Activated CD8-positive, alpha-beta T cell treated with anti-CD3 and anti-CD28 coated beads, Interleukin-2, amount 10 ng/mL, durations not matched to agents 7 days and 5 days (primary cell): ENCODE results near the gene RPS19. TPM values are rescaled to one million over a fixed set of nuclear protein-coding genes. Genes with fewer than 3 reads are reported as not detected.

ENCODE experiments used
- ATAC-seq: fragments of 150-1000 bp; cut with Tn5 transposase; one replicate; pipeline ENCODE4 v1.10.0; 2021; ENCODE audit warnings: moderate library complexity
- CTCF ChIA-PET: fragments of 350-600 bp; sonication (Branson Sonifier 250); formaldehyde crosslinking; loops from one replicate; lab custom pipeline; 2021; ENCODE audit warnings: antibody characterized with exemption; lab: Charles Lee
- POLR2A ChIA-PET: fragments of 350-600 bp; sonication (Branson Sonifier 250); formaldehyde crosslinking; loops from one replicate; lab custom pipeline; 2021; ENCODE audit warnings: antibody characterized with exemption; lab: Charles Lee
- DNase-seq: peaks from one replicate; pipeline ENCODE4 v3.0.0-alpha.2; 2020
- H3K27ac Mint-ChIP-seq: one replicate; pipeline ENCODE4 v1.8.0; 2021; ENCODE audit warnings: mild to moderate bottlenecking, mixed read lengths
- H3K27me3 Mint-ChIP-seq: one replicate; pipeline ENCODE4 v1.8.0; 2021; ENCODE audit warnings: low read depth, mixed read lengths
- H3K36me3 Mint-ChIP-seq: one replicate; pipeline ENCODE4 v1.8.0; 2021; ENCODE audit warnings: low read depth, mixed read lengths
- H3K4me1 Mint-ChIP-seq: one replicate; pipeline ENCODE4 v1.8.0; 2021; ENCODE audit warnings: low read depth, mixed read lengths
- H3K4me3 Mint-ChIP-seq: one replicate; pipeline ENCODE4 v1.8.0; 2021; ENCODE audit warnings: mild to moderate bottlenecking, mixed read lengths
- H3K9me3 Mint-ChIP-seq: one replicate; pipeline ENCODE4 v1.8.0; 2022; ENCODE audit warnings: mixed read lengths; ENCODE audit not compliant: insufficient read depth
- microRNA-seq: library from miRNA; unstranded; fragments of <30 nt; microRNA quantifications from one replicate; pipeline ENCODE4 v1.2.0, GENCODE V29; 2022
- total RNA-seq, 2 experiments: library from RNA; stranded (reverse); gene quantifications; one replicate each; pipeline ENCODE4 v1.2.3, GENCODE V29; 2021

Gene RPS19
- total RNA-seq, 2 experiments from 2014 or later = 3,024 to 3,056 TPM

DNA sequence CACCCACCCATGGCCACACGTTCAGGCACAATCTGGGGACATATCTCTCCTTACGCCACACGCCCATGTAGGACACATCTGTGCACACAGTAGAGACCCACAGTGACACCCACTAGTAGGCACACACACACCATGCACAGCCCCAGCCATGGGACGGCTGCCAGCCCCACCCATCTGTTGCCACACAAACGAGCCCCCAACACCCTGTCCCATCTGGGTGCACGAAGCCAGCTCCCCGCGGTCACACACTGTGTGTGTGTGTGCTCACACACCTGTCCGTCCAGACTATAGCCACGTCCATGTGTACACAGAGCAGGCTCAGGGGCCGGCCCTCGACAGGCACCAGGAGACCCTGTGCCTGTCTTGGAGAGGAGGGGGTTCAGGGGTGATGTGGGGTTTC, 57.6 kb downstream of the RPS19 start:
- no peak overlapping the region for H3K27ac Mint-ChIP-seq
- H3K4me1 Mint-ChIP-seq = peaks cover 3% of the 10 kb centered on the region
- ATAC-seq (no peak), DNase-seq (no peak)
- H3K4me3 Mint-ChIP-seq = no peak overlapping the region
- no peaks in the 10 kb centered on the region for H3K36me3 Mint-ChIP-seq
- no peaks in the 10 kb centered on the region for H3K9me3 Mint-ChIP-seq
- CTCF ChIA-PET = no interaction called here
- H3K27me3 Mint-ChIP-seq = peaks cover 21% of the 10 kb centered on the region
- POLR2A ChIA-PET = interaction anchor here (0.8 to 1.6 kb wide), 2 partner anchors 9 to 27 kb away, joined by 3 read pairs; no protein-coding TSS in a partner anchor

DNA sequence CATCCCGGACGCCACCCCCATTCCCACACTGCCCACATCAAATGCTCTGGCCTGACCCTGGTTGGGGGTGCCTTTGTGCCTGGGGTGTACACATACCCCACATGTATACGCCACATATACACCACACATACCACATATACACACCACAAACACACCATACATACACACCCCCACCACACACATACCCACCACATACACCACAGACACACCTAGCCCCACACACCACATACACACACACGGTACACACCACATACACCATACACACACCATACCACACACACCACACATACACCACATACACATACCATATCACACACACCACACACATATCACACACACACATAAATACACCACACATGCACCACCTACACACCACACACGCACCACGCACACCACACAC, 58.0 kb downstream of the RPS19 start:
- no peak overlapping the region for H3K4me3 Mint-ChIP-seq
- no peak for DNase-seq
- ATAC-seq = no peak
- POLR2A ChIA-PET = interaction anchor here (1.6 kb wide), 1 partner anchor 27 kb away, joined by 3 read pairs; no protein-coding TSS in a partner anchor
- no peak overlapping the region for H3K27ac Mint-ChIP-seq
- CTCF ChIA-PET = no interaction called here
- peaks cover 5% of the 10 kb centered on the region for H3K4me1 Mint-ChIP-seq
- H3K9me3 Mint-ChIP-seq = no peaks in the 10 kb centered on the region
- peaks cover 21% of the 10 kb centered on the region for H3K27me3 Mint-ChIP-seq
- no peaks in the 10 kb centered on the region for H3K36me3 Mint-ChIP-seq

DNA sequence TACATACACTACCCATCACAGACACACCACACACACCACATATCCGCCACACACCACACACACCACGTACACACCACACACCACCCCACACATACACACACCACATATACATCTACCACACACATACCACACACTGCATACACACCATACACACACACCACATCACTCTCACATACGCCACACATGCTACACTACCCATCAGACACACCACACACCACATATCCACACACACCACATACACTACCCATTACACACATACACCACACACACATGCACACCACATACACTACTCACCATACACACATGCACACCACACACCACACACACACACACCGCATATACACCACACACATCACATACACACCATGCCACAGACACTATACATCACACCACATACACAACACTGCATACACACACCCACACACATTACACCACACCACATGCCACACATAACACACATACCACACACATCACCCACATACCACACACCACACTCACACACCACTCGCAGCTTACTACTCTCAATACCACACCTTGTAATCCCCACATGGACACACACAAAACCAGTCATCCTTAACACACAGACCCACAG, 58.7 kb downstream of the RPS19 start:
- H3K9me3 Mint-ChIP-seq = no peaks in the 10 kb centered on the region
- no peak for ATAC-seq

DNA sequence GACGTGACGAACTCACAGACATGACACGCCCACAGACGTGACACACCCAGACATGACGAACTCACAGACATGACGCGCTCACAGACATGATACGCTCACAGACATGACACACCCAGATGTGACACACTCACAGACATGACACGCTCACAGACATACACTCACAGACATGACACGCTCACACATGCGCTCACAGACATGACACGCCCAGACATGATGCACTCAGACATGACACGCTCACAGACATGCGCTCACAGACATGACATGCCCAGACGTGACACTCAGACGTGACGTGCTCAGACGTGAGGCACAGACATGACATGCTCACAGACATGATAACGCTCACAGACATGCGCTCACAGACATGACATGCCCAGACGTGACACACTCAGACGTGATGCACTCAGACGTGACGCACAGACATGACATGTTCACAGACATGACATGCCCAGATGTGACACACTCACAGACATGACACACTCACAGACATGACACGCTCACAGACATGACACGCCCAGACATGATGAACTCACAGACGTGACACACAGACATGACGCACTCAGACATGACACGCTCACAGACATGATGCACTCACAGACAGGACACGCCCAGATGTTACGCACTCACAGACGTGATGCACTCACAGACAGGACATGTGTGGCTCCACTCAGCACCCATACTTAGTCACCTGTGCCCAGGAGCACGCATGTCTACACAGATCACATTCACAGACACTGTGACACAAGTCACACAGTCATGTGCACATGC, 60.1 kb downstream of the RPS19 start:
- no peak overlapping the region for H3K4me3 Mint-ChIP-seq
- H3K27ac Mint-ChIP-seq = no peak overlapping the region
- H3K27me3 Mint-ChIP-seq = peaks cover 12% of the 10 kb centered on the region
- POLR2A ChIA-PET = no interaction called here
- peaks cover 8% of the 10 kb centered on the region for H3K4me1 Mint-ChIP-seq
- no peaks in the 10 kb centered on the region for H3K36me3 Mint-ChIP-seq
- no peak for DNase-seq
- no peak for ATAC-seq
- CTCF ChIA-PET = interaction anchor here (1.2 kb wide), 2 partner anchors 8 to 24 kb away, joined by 3 to 5 read pairs; partner anchors contain the start of gene ERFL
- H3K9me3 Mint-ChIP-seq = no peaks in the 10 kb centered on the region

More for the DNA sequence above, 58.7 kb downstream of the RPS19 start:
- DNase-seq = no peak
- H3K27me3 Mint-ChIP-seq = peaks cover 19% of the 10 kb centered on the region
- ChIA-PET CTCF (interaction anchor here (1.2 kb wide), 2 partner anchors 10 to 22 kb away, joined by 3 to 5 read pairs; partner anchors contain the start of gene ERFL), POLR2A (interaction anchor here (0.6 to 0.9 kb wide), 3 partner anchors 11 to 41 kb away, joined by 3 read pairs; no protein-coding TSS in a partner anchor)
- no peak overlapping the region for H3K4me3 Mint-ChIP-seq
- peaks cover 8% of the 10 kb centered on the region for H3K4me1 Mint-ChIP-seq
- no peaks in the 10 kb centered on the region for H3K36me3 Mint-ChIP-seq
- H3K27ac Mint-ChIP-seq = no peak overlapping the region

DNA sequence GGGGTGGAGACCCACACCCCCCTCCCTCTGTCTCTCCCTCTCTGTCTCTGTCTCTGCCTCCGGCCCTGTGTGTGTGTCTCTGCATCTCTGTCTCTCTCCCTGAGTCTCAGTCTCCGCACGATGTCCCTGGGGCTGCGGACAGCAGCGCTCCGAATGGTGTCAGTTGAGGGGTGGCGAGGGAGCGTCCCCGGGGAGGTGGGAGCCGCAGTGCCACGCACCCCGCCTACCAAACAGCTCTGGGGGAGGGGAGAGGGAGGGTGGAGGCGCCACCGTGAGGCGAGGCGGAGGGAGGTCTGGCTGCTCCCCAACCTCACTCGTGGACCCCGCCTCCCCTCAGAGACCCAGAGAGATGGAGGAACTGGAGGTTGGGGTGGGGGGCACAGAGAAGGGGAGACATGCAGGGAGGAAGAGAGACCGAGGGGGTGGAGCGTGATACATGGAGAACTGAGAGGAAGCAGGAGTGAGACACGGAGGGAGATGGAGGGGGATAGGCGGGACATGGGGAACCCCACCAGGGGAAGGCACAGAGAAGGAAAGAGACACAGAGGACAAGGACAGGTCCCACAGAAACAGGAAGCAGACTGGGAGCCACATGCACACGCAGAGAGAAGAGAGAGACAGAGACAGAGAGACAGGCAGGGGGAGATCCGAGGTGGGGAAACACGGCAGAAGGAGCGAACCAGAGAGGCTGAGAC, 61.0 kb downstream of the RPS19 start:
- Mint-ChIP-seq H3K27me3 (peaks cover 12% of the 10 kb centered on the region), H3K9me3 (no peaks in the 10 kb centered on the region), H3K36me3 (no peaks in the 10 kb centered on the region), H3K4me1 (peaks cover 8% of the 10 kb centered on the region), H3K4me3 (no peak overlapping the region), H3K27ac (no peak overlapping the region)
- ChIA-PET CTCF (no interaction called here), POLR2A (no interaction called here)
- ATAC-seq (no peak), DNase-seq (no peak)

DNA sequence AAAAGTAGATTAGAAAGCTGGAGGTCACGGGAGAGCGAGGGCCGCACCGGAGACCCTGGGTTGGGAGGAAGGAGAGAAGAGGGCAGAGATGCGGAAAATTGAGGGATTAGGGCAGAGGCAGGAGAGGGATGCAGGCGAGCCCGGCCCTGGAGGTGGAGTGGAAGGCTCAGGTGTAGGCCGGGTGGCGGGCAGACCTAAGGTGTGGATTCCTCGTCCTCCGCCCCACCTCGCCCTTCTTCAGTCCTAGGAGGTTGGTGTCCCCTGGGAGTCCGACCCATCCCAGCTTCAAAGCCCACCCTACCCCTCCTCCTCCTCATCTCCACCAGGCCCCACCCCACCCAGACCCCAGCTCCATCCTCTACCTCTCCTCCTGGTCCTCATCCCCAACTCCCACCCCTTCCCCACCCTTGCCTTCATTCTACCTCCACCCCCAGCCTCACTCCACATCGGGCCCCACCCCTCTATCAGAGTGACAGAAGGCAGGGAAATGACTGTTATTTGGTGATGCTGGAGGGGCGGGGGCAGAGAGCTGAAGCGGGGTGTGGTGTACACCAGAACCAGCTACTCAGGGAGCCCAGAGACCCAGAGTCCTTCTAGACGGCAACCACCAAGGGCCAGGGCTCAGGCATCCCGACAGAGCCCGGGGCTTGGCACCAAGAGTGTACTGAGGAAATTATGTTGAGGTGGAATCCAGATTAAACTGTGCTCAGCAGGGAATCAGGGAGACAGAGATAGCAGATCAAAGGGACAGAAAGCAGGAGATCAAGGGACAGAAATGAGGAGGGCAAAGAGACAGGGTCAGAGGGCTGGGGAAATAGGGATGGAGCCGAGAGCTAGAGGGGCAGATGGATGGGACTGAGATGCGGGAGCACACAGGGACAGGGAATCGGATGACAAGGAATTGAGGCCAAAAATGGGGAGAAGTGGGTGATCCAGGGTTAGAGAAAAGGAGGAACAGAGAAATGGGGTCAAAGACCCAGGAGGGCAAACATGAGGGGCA, 61.8 kb downstream of the RPS19 start:
- peaks cover 12% of the 10 kb centered on the region for H3K27me3 Mint-ChIP-seq
- no peaks in the 10 kb centered on the region for H3K36me3 Mint-ChIP-seq
- ATAC-seq (no peak), DNase-seq (no peak)
- H3K27ac Mint-ChIP-seq = no peak overlapping the region
- ChIA-PET POLR2A (interaction anchor here (0.7 kb wide), 1 partner anchor 15 kb away, joined by 3 read pairs; no protein-coding TSS in a partner anchor), CTCF (no interaction called here)
- no peaks in the 10 kb centered on the region for H3K9me3 Mint-ChIP-seq
- no peak overlapping the region for H3K4me3 Mint-ChIP-seq
- peaks cover 8% of the 10 kb centered on the region for H3K4me1 Mint-ChIP-seq

Small RNA genes within 50 kb of the gene (microRNA-seq; reads per million reads assigned to microRNA genes)
- not detected for gene MIR6797

Other genes starting within 250 kb of the RPS19 start
- not detected for gene CEACAM4, start 233.2 kb upstream of the RPS19 start, total RNA-seq
- gene CEACAM7, start 172.0 kb upstream of the RPS19 start, total RNA-seq = not detected
- gene CEACAM5, start 151.6 kb upstream of the RPS19 start, total RNA-seq = not detected
- not detected for gene CEACAM6, start 104.7 kb upstream of the RPS19 start, total RNA-seq
- gene CEACAM3, start 63.7 kb upstream of the RPS19 start, total RNA-seq = not detected
- not detected for gene LYPD4, start 15.6 kb upstream of the RPS19 start, total RNA-seq
- not detected for gene DMRTC2, start 15.2 kb upstream of the RPS19 start, total RNA-seq
- gene CD79A, start 17.0 kb downstream of the RPS19 start, total RNA-seq = 10 to 100 TPM; 17.4 to 21.5 TPM
- 100 to 1,000 TPM; 515 to 537 TPM for gene ARHGEF1, start 22.9 kb downstream of the RPS19 start, total RNA-seq
- 1 to 10 TPM in 1 of 2 experiments, under 1 TPM in 1; 0.84 to 1.1 TPM for gene ERFL, start 68.2 kb downstream of the RPS19 start, total RNA-seq
- gene RABAC1, start 99.1 kb downstream of the RPS19 start, total RNA-seq = 10 to 100 TPM; 63.0 to 63.4 TPM
- 1 to 10 TPM; 2.3 to 3.3 TPM for gene ATP1A3, start 134.0 kb downstream of the RPS19 start, total RNA-seq
- under 1 TPM; 0.37 to 0.73 TPM for gene GRIK5, start 210.0 kb downstream of the RPS19 start, total RNA-seq
- gene ZNF574, start 215.9 kb downstream of the RPS19 start, total RNA-seq = 10 to 100 TPM; 14.0 to 14.3 TPM